HG03575 (cell line): Measurements from ENCODE around the gene ARID1B.

ENCODE experiments used
- ATAC-seq: cut with Tn5 transposase; IDR thresholded peaks from one replicate; pipeline ENCODE4 v1.9.1; 2021; ENCODE audit not compliant: unreplicated experiment, insufficient number of reproducible peaks, low FRiP score; ENCODE audit errors: extremely low read depth

The ARID1B gene

DNA sequence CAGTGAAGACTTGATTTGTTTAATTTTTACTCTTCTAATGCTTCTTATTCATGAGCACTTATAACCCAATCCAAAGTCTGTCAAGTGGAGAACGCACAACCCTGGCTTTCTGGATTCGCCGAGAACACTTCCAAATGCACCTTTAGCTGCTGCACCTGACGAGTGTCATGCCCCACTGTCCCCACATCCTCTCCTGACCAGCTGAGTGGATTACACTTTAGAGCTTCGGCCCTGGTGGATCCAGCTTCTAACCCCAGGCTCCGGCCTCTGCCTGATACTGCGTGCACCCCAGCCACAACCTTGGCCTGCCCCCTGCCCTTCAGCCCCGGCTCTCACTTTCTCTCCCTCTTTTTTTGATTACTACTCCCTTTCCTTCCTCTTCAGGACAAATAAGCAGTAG, 287.3 kb downstream of the ARID1B start:
- no peak for ATAC-seq

DNA sequence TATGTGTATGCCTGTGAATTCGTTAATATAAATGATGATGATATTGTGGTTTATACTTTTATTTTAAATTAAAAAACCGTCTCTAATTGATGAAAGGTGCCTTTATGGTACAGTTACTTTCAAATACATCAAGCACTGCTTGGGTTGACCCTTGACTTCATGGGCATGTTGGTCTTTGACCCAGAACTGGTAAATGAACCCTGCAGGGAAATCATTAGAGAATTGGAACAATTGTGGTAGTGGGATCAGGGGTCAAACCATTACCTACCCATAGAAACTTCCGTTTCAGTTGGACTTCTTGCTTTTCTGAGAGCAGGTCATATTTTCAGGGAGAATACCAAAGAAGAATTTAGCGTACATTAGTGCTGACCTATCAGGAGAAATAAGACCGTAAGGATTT, 288.2 kb downstream of the ARID1B start:
- ATAC-seq: no peak

DNA sequence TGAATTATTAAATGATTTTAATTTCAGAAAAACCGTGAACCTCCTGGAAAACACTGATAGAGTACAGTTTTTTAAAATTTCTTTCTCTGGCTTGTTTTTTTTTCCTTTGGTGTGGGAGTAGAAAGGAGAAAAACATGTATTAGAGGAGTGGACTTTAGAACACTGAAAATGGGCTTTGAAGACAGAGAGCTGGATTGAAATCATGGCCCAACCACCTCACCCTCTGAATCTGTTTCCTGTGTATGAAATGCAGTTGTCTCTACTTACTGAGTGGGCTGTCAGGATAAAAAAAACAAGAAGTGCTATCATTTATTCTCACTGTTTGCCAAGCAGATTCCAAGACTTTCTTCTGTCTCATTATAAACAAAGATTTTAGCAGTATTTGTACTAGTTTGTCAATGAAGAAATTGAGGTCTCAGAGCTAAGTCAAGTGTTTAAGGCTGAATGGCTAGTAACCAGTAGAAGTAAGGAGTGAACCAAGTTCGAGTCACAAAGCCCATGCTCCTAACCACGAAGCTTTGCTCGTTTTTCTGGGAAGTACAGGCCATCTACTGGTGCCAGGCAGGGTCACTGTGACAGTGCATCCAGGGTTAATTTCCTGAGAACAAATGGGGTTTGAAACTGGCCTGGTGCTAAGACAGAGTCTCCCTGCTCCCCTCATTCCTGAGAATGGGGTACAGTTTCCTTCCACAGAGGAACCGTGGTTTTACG, 289.8 kb downstream of the ARID1B start:
- no peak for ATAC-seq

DNA sequence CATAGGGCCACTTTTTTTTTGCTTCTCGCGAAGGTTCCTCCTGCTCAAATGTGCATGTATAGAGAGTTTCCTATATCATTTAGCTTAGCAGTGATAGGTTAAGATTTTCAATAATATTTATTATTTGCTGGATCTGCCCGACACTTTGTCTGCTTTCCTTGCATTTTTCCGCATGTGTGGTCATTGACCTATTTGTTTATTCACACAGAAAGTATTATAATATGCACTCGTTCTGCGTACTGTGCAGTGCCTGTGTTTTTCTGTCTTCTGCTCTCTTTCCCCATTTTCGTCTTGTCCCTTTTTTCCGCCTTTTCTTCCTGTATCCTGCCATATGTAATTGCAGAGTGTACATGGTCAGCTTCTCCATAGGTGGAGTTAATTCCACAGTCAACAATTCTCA, 290.3 kb downstream of the ARID1B start:
- no peak for ATAC-seq

DNA sequence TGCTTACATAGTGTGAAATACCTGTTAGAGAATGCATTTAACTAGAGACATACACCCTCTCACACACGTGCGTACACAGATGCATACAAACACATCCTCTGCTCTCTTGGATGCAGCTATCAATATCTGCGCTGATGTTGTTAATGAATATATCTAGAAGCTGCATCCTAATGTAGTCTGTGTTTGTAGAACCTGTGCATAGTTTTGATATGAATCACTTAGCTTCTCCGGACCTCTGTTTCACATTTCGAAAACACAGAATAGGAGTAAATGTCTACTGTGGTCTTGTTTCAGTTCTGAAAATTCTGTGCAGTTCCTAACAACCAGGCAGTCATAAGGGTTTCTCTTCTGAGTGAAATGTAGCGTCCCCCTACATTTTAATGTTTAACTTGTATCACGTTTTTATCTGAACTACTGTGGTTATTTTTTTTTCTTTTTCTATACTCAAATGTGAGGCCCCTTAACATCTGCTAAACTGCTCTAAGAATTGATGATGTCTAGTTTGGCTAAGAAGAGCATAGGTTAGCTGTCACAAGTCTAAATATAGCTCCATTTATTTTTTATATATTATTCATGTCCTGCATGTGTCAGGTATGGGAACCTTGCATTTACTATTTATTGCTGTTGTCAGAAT, 291.6 kb downstream of the ARID1B start:
- ATAC-seq: peak; percentile 97

DNA sequence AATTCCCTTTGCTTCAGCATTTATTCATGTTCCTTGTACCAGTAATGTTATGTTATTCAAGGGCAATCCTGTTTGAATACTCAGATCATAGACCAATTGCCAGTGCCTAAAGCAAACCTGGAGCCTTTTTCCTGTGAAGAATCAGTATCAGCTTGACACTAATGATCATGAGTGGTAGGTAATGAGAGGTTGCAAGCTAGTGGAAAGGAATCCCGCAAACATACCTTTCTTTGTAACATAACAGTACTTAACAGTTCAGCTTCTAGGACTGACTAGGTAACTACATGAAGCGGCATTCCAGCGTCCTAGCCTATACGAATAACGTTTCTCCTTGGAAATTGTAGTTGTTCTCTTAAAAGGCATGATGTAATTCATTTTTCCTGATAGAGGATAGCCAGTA, 292.4 kb downstream of the ARID1B start:
- no peak for ATAC-seq

DNA sequence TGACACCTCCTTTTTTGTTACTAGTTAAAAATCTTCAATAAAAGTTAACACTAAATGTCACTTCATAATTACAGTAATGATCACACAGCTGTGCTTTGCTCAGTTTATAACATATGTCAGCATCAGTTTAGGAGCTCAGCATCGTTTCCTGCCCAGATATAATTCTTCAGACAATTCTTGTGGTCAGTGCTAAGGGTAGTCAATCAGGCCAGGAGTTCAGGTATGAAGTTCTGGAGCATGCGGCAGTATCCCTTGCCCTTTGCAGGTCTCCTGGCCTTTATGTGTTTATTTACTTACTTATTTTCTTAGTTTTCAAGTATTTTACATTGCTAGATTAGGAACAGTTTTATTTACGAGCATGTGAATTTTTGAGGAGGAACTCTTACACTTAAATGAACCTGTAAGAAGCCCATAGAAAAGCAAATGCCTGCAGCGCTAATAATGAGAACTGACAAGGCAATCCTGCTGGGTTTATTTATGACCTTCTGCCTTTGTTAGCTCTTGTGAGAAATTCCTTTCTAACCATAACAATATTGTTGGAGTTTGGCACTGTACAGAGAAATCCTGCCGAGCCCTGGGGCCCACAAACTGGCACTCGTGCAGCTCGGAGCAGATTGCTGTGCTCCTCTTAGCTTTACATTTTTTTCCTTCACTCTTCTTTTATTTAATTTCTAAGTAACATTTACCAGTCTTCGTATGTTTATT, 293.4 kb downstream of the ARID1B start:
- no peak for ATAC-seq

DNA sequence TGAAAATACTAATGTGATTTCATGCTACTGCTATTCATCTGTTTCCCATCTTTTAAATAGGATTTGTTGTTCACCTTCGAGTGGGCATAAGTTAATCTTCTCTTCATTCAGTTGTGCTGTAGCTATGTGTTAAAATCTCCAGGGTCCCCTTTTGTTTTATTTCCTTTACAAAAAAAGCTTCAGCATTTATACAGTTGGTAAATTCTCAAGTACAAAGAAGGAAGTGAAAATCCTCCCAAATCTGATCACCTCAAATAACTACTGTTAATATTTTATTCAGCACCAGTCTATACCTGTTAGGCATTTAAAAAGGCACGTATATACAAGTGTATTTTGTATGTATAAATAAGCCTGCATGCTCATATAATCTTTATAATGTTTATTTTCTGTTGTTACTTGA, 294.9 kb downstream of the ARID1B start:
- ATAC-seq: no peak

DNA sequence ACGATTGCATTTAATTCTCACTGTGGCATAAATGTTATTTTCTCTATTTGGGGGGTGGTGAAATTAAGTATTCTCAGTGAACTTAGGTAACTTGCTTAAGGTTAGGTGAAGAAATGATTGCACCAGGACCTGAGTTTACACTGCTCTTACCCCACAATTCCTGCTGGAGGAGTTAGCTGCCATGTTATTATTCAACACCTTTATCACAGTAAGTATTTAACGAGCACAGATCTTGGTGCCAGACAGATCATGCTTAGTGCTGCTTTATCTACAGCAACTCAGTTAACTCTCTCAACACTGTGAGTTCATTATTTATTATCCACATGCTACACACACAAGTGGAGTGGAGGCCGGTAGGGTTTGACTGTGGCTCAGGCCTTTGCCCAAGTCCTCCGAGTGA, 296.4 kb downstream of the ARID1B start:
- ATAC-seq: no peak

DNA sequence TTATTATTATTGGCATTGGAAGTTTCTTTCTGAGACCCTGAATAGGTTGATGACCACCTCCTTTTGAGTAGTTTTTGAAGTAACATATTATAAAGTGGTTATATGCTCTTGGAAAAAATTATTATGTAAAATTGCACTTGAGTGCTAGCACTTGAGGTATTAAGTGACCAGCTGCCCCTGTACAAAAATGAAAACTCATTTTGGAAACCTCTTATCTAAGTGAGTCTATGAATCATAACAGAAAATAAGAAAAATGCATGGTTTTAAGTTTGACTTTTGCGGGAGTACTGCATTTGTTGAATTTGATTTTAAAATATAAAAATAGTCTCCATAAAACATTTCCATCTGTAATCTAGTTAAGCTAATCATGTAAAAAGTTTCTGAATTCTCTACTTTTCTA, 297.8 kb downstream of the ARID1B start:
- no peak for ATAC-seq

DNA sequence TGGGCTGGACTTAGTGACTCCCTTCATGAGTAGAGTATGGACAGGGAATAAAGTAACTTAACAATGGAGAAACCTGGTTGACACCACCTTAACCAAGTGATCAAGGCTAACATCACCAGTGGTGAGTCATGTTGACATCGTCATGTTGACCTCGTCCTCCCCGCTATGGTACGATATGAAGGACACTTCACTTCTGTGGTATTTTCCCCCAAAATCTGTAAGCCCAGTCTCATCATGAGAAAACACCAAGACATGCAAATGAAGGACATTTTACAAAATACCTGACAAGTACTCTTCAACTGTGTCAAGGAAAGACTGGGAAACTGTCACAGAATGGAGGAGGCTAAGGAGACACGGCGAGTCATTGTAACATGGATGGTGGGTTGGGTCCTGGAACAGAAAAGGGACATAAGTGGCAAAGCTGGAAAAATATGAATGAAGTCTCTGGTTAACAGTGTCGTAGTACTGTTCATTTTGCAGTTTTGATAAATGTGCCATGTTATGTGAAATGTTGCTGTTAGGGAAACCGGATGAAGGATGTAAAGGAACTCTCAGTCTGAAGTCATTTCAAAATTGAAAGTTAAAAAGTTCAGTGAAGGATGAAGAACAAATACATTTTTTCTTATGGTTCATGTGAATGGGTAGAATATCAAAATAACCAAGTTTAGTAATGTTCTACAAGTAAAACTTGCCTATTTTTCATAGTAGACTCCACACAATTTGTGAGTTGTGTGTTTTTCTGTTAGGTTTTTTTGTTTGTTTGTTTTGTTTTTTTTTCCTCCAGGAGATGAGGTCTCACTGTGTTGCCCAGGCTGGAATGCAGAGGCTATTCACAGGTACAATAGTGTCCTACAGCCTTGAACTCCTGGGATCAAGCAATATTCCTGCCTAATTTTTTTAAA, 298.6 kb downstream of the ARID1B start:
- peak; percentile 48 for ATAC-seq

DNA sequence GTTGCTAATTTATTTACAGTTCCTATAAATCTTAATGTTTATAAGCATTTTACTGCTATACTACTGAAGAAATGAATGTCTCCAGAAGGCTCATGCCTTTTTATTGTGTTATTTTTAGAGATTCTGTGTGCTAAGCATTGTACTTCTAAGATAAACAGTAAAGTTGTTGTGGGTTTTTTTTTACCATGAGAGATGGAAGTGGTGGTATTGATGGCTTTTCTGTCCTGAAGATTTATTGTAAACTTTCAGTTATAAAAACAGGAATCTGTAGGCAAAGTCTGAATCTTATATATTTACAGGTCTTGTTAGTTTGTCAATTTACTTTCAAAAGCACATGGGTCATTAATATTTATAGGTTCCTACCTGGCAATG, 299.3 kb downstream of the ARID1B start:
- no peak for ATAC-seq

DNA sequence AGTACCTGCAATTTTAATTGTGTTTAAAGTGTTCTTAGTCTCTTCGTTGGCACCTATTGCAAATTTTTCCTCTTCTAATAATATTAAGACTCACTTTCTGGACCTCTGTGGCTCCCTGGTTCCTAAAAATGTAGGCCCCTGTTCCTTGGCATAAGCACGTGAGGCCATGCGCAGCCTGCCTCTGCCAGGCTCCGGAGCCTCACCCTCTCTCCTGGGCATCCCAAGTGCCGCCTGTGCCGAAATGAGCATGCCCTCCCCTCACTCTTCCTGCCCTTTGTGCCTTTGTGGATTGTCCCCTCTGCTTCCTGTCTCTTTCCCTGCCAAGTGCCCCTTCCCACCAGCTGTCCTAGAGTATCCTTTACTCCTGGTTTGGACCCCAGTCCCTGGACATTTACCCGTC, 300.1 kb downstream of the ARID1B start:
- no peak for ATAC-seq

DNA sequence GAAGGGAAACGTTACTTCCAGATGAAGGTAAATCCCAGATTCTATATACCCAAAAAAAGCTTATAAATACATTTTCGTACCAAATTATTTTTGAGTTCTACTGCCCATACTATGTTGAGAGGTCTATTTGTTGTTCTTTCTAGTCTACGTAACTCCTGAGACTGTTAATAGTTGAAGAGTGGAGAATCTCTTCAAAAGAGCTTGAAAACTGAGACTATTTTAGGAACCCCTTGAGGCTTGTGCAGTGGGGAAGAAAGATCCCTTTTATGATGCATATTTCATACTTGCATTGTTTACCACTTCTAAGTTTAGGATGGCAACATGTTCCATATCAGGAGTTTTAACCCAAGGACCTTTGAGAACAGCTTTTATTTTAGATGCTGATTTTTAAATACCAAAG, 301.1 kb downstream of the ARID1B start:
- ATAC-seq: no peak

DNA sequence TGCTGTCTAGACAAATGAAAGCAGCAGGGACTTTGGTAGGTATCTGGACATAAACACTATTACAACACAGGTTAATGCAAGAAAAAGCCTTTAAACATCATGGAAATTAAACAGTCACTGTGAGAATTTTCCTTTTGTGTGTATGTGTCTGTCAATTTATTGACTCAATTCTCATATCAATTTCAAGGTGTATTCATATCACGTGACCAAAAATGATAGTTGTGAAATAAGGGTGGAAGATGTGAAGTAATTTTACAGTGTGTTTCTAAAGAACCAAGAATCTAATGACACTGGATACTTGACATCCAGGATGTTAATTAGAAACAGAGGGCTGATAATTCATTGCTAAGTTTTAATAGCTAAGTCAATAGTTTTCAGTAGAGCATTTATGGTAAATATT, 302.1 kb downstream of the ARID1B start:
- ATAC-seq: no peak

DNA sequence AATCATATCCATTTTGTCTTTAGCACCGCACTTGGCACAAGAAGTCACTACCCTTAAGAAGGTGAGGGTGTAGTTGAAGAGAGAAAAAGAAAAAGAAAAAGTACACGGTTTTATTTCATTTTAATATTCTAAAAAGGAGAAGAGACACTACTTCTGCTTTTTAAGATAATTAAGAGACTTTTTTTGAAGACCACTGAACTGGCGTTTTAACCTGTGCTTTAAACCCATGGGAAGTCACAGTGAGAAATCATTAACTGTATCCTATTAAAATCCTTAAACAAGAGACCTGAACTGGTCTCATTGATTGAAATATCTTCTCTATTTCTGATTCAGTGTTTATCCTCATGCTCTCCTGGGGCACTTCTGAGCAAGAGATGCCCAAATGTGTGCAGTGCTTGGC, 302.6 kb downstream of the ARID1B start:
- no peak for ATAC-seq

DNA sequence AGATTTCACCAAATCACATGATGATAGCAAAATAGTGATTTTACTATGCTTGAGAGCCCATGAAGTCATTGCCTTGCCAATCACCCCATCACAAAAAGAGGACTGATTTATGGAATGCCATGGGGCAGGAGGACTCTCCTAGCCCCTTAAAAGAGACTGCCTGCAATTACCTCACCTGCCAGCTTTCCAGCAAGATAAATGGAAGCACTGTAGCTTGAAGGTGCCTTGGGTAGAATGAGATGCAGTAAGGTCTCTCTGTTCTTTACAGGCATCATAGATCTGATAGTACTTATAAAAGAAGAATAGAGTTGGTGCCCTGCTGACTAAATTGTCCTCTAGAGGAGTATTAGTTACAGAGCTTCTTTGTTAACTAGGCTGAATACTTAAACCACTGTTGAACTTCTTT, 303.8 kb downstream of the ARID1B start:
- ATAC-seq: no peak

DNA sequence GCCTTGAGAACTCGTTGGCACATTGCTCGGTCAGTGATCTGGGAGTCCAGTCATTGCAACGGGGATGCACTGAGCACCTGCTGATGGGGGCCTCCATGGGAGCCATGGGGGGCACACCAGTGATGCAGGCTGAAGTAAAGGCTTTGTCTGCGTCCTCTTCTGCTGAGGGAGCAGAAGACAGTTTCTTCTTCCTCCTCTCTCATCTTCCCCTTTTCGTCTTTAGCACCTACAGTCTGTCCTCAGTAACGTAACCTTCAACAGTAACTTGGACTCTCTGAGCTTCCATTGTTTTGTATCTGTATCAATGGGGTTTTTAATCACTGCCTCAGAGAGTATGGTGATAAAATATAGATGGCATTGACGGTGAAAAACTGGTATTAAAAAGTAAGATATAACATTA, 306.2 kb downstream of the ARID1B start:
- ATAC-seq: no peak

DNA sequence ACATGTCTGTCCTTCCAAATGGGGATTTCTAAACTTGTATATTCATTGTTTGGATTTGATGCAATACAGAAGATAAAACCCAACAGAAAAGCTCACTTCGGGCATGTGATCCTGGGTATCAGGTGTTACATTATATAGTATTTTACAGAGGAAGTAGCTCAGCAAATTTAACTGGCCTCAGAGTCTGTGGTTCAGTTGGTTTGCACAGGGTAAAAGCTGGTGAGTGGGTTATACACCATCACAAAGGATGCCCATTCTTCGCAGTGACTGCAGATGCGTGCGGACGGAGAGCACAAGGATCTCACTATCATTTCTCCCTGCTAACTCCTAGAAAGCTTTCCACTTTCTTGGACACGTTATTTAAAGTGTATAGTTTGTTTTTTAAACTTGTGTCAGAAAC, 309.5 kb downstream of the ARID1B start:
- ATAC-seq: no peak

DNA sequence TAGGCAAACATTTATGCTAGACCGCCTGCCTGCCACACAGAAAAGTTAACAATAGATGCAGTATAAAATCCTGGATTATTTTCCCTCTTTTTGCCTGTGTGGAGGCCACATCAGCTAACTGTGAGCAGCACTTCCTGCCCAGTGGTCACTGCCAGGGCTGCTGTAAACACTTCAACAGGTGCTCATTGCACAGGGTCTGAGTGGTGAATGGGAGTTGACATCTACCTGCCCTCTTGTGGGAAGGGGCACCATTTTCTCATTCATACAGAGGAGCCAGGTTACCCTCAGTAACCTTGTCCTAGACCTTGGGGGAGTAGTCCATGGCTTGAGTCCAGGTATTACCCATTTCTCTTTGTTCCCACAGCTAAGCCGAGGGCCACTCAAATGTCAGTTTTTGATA, 310.8 kb downstream of the ARID1B start:
- no peak for ATAC-seq
